T follicular helper cell (primary cell): ENCODE data around the gene CORO2A.
"Not testable (repeated sequence)": the region's sequence is repeated elsewhere in the genome, so short reads cannot be mapped to it uniquely, and the experiment has no call there.

Experiments used
- DNase-seq: peaks from one replicate; pipeline ENCODE4 v3.0.0-alpha.2; 2020; ENCODE audit warnings: low read depth

Gene CORO2A

GRCh38 chr9:98190757-98191105 is 1.7 kb downstream of the CORO2A start:
- DNase-seq: no peak

GRCh38 chr9:98189412-98189811 is 3.0 kb downstream of the CORO2A start:
- no peak for DNase-seq

GRCh38 chr9:98187926-98188325 is 4.5 kb downstream of the CORO2A start:
- no peak for DNase-seq

- no peak for DNase-seq
Measured at GRCh38 chr9:98186236-98186635, 6.2 kb downstream of the CORO2A start.

GRCh38 chr9:98185611-98186171 is 6.7 kb downstream of the CORO2A start:
- no peak for DNase-seq

GRCh38 chr9:98185021-98185567 is 7.3 kb downstream of the CORO2A start:
- no peak for DNase-seq

- DNase-seq: no peak
Measured at GRCh38 chr9:98184326-98184725, 8.1 kb downstream of the CORO2A start.

GRCh38 chr9:98182889-98183599 is 9.4 kb downstream of the CORO2A start:
- DNase-seq: no peak

- no peak for DNase-seq
Measured at GRCh38 chr9:98182069-98182820, 10.2 kb downstream of the CORO2A start.

- no peak for DNase-seq
Measured at GRCh38 chr9:98181746-98182068, 10.7 kb downstream of the CORO2A start.

GRCh38 chr9:98180996-98181395 is 11.4 kb downstream of the CORO2A start:
- DNase-seq: no peak

- DNase-seq: no peak
Measured at GRCh38 chr9:98178874-98179850, 13.3 kb downstream of the CORO2A start.

- DNase-seq: no peak
Measured at GRCh38 chr9:98176391-98177259, 15.8 kb downstream of the CORO2A start.

GRCh38 chr9:98175762-98176161 is 16.7 kb downstream of the CORO2A start:
- DNase-seq: no peak

GRCh38 chr9:98175028-98175569 is 17.3 kb downstream of the CORO2A start:
- no peak for DNase-seq

GRCh38 chr9:98174502-98174918 is 17.9 kb downstream of the CORO2A start:
- not testable (repeated sequence) for DNase-seq

- no peak for DNase-seq
Measured at GRCh38 chr9:98173181-98173580, 19.3 kb downstream of the CORO2A start.

- no peak for DNase-seq
Measured at GRCh38 chr9:98172604-98173003, 19.8 kb downstream of the CORO2A start.

GRCh38 chr9:98171176-98171925 is 21.1 kb downstream of the CORO2A start:
- no peak for DNase-seq

- no peak for DNase-seq
Measured at GRCh38 chr9:98168941-98169488, 23.4 kb downstream of the CORO2A start.
